Fibroblast of lung (primary cell): Measurements from ENCODE around the gene DENND2D. TPM values are rescaled to one million over a fixed set of nuclear protein-coding genes. Genes with fewer than 3 reads are reported as not detected.

Experiments used
- DNase-seq, 2 donors: peaks; one replicate each; pipeline versions ENCODE4 v3.0.0 to v3.0.0-alpha.2; 2010; ENCODE audit warnings: low read depth in 2 of 2
- H2AFZ ChIP-seq: 2 replicates; pipeline ENCODE4 v1.5.1; 2012; ENCODE audit warnings: low read length, control low read depth, inconsistent platforms
- H3K27ac ChIP-seq: 2 replicates; pipeline ENCODE4 v1.5.1; 2011; ENCODE audit warnings: low read length, control low read depth; ENCODE audit not compliant: insufficient read depth
- H3K27me3 ChIP-seq: 2 replicates; pipeline ENCODE4 v1.5.1; 2011; ENCODE audit warnings: mild to moderate bottlenecking, low read length; ENCODE audit not compliant: control insufficient read depth, insufficient read depth
- H3K36me3 ChIP-seq: 2 replicates; pipeline ENCODE4 v1.5.1; 2011; ENCODE audit warnings: low read length; ENCODE audit not compliant: control insufficient read depth, insufficient read depth
- H3K4me1 ChIP-seq: 2 replicates; pipeline ENCODE4 v1.5.1; 2011; ENCODE audit warnings: low read length; ENCODE audit not compliant: control insufficient read depth, insufficient read depth; ENCODE audit errors: extremely low read depth
- H3K4me2 ChIP-seq: 2 replicates; pipeline ENCODE4 v1.5.1; 2011; ENCODE audit warnings: low read length, control low read depth; ENCODE audit not compliant: insufficient read depth; ENCODE audit errors: extremely low read depth
- H3K4me3 ChIP-seq, 4 experiments: fragments of 200-600 bp in 1 of 4; sonication (generic) in 1 of 4; replicated peaks in 1 of 4; 2 replicates each; pipeline ENCODE4 v1.5.1; 2011 to 2016; ENCODE audit warnings: low read length in 4 of 4, low read depth in 3 of 4, mild to moderate bottlenecking in 3 of 4, control low read depth in 2 of 4, inconsistent platforms in 1 of 4, mixed read lengths in 1 of 4; ENCODE audit not compliant: insufficient read depth in 1 of 4; ENCODE audit errors: control extremely low read depth in 1 of 4
- H3K79me2 ChIP-seq: 2 replicates; pipeline ENCODE4 v1.5.1; 2012; ENCODE audit warnings: mild to moderate bottlenecking, low read length, inconsistent platforms; ENCODE audit not compliant: control insufficient read depth, insufficient read depth
- H3K9ac ChIP-seq: 2 replicates; pipeline ENCODE4 v1.5.1; 2011; ENCODE audit warnings: mild to moderate bottlenecking, low read length, control low read depth; ENCODE audit not compliant: insufficient read depth
- H3K9me3 ChIP-seq: 2 replicates; pipeline ENCODE4 v1.5.1; 2012; ENCODE audit warnings: low read depth, low read length; ENCODE audit not compliant: control insufficient read depth, insufficient read depth
- H4K20me1 ChIP-seq: 2 replicates; pipeline ENCODE4 v1.5.1; 2011; ENCODE audit warnings: low read length; ENCODE audit not compliant: control insufficient read depth, insufficient read depth; ENCODE audit errors: extremely low read depth
- EZH2 ChIP-seq: IDR thresholded peaks from 2 replicates; pipeline ENCODE4 v1.5.1; 2012; ENCODE audit warnings: low read length, control low read depth, mild to moderate bottlenecking; ENCODE audit errors: missing control alignments
- polyA minus RNA-seq: library from RNA; depleted of rRNA, polyadenylated mRNA; stranded (reverse); fragments of >200 nt; gene quantifications from 2 replicates; pipeline ENCODE4 v1.2.3, GENCODE V29; 2011; ENCODE audit warnings: low replicate concordance
- polyA plus RNA-seq, 2 donors: library from polyadenylated mRNA; depleted of rRNA in 1 of 2; stranded (reverse) in 1 of 2; unstranded in 1 of 2; fragments of >200 nt; gene quantifications; 2 replicates each; pipeline ENCODE4 v1.2.1, GENCODE V29; 2011 to 2012; ENCODE audit warnings: missing spikeins in 1 of 2
- total RNA-seq: library from RNA; depleted of rRNA; stranded (reverse); fragments of >200 nt; gene quantifications from 2 replicates; pipeline ENCODE4 v1.2.1, GENCODE V29; 2014
- TF ChIP-seq, protein P1 (sequence below), 2 donors: IDR thresholded peaks in 1 of 2; conservative IDR thresholded peaks in 1 of 2; 1 replicate in 1 of 2; 2 replicates in 1 of 2; pipeline ENCODE4 v1.5.1; 2011 to 2012; ENCODE audit warnings: low read length in 2 of 2, control low read depth in 1 of 2, inconsistent platforms in 1 of 2, low read depth in 1 of 2, mild to moderate bottlenecking in 1 of 2

DENND2D gene, protein sequence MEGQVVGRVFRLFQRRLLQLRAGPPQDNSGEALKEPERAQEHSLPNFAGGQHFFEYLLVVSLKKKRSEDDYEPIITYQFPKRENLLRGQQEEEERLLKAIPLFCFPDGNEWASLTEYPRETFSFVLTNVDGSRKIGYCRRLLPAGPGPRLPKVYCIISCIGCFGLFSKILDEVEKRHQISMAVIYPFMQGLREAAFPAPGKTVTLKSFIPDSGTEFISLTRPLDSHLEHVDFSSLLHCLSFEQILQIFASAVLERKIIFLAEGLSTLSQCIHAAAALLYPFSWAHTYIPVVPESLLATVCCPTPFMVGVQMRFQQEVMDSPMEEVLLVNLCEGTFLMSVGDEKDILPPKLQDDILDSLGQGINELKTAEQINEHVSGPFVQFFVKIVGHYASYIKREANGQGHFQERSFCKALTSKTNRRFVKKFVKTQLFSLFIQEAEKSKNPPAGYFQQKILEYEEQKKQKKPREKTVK
- total RNA-seq (15.7 and 19.5 TPM in 2 replicates), polyA plus RNA-seq (2.2 and 2.5 TPM in 2 replicates), polyA minus RNA-seq (1.2 and 1.7 TPM in 2 replicates)
- polyA plus RNA-seq (2012) = 2.3 and 2.9 TPM in 2 replicates

DNA sequence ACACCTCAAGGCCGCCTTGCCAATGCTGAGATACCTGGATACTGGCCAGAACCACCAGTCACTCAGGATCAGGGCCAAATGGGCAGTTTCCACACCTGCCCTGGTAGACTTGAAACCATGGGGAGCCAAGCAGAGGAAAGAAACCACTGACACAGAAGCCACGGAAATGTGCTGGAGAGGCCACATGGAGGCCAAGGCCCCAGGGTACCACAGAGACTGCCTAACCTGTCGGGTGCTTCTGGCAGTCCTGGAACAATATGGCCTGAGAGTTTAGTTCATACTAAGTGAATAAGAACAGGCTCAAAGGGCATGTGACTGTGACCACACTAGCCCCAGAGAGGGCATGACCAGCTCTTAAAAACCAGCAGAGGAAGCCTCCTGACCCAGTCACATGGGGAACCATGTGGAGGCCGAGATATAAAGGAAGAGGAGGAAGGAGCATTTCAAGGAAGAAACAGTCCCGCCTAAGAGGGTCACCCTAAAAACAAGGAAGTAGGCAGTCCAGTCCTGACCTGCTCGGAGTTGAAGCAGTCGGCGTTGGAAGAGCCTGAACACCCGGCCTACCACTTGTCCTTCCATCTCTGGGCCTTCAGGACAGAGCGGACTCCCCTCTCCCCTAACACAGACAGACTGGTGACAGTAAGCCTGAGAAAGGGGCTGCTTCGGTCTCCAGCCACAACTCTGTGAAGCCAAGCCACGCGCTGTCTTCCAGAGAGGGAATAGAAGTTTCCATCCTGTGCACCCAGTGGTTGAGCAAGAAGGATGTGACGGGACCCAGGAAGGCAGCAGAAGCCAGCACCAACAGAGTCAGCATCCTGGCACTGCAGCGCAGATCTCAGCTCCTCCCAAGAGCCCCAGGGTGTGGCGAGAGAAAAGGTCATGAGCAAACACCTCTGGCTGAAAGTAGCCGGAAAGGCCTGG lies at the start of gene DENND2D:
Gene DENND2D, minus strand, starts transcription at position 766 of the 921 bp plus-strand sequence. Its CDS starts 187 bp downstream, at position 579.
- no peak within 1 kb of the TSS for H3K4me3 ChIP-seq
- no peaks in the 10 kb centered on the region for H4K20me1 ChIP-seq
- no peak within 1 kb of the TSS for H3K9ac ChIP-seq
- H3K4me1 ChIP-seq = peaks cover 2% of the 10 kb centered on the region
- peaks cover 9% of the 10 kb centered on the region for H3K27me3 ChIP-seq
- H3K79me2 ChIP-seq = no peaks in the 10 kb centered on the region
- no peaks in the 10 kb centered on the region for H3K9me3 ChIP-seq
- H2AFZ ChIP-seq = no peak within 1 kb of the TSS
- TF ChIP-seq, protein P1, sequence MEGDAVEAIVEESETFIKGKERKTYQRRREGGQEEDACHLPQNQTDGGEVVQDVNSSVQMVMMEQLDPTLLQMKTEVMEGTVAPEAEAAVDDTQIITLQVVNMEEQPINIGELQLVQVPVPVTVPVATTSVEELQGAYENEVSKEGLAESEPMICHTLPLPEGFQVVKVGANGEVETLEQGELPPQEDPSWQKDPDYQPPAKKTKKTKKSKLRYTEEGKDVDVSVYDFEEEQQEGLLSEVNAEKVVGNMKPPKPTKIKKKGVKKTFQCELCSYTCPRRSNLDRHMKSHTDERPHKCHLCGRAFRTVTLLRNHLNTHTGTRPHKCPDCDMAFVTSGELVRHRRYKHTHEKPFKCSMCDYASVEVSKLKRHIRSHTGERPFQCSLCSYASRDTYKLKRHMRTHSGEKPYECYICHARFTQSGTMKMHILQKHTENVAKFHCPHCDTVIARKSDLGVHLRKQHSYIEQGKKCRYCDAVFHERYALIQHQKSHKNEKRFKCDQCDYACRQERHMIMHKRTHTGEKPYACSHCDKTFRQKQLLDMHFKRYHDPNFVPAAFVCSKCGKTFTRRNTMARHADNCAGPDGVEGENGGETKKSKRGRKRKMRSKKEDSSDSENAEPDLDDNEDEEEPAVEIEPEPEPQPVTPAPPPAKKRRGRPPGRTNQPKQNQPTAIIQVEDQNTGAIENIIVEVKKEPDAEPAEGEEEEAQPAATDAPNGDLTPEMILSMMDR (conservative IDR thresholded peaks at IDR 0.05 in 1 of 2, IDR thresholded peaks at IDR 0.05 in 1 of 2; ENCODE audit: low read depth in 1 of 2, low read length in 2 of 2) = no peak
- TF ChIP-seq EZH2 = no peak
- no peak within 1 kb of the TSS for H3K4me2 ChIP-seq
- DNase-seq = no peak
- H3K27ac ChIP-seq = no peak within 1 kb of the TSS
- H3K36me3 ChIP-seq = no peaks in the 10 kb centered on the region

DNA sequence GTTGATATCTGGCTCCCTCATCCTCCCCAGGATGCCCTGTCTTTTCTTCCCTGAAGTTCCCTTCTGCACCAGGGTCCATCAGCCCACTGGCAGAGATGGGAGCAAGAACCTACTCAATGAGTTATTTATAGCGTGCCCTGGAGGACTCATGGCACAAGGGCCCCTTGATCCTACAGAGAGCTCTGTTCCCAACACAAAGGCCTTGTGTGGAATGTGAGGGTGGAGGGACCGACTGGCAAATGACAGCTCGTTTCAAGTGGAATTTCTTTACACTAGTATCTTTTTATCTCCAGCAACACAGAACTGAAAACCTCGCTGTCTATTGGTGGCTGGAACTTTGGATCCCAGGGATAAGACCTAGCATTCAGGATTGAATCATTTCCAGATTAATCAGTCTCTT lies 49.5 kb upstream of the DENND2D start:
- Histone ChIP-seq H3K4me3 (no peak overlapping the region), H4K20me1 (no peaks in the 10 kb centered on the region), H3K36me3 (no peaks in the 10 kb centered on the region), H2AFZ (no peak overlapping the region), H3K9me3 (no peaks in the 10 kb centered on the region), H3K27me3 (peaks cover 12% of the 10 kb centered on the region), H3K4me2 (no peak overlapping the region), H3K9ac (no peak overlapping the region), H3K27ac (no peak overlapping the region), H3K79me2 (no peaks in the 10 kb centered on the region), H3K4me1 (no peaks in the 10 kb centered on the region)
- no peak for DNase-seq
- TF ChIP-seq EZH2 = no peak
- TF ChIP-seq, protein P1 (conservative IDR thresholded peaks at IDR 0.05 in 1 of 2, IDR thresholded peaks at IDR 0.05 in 1 of 2; ENCODE audit: low read depth in 1 of 2, low read length in 2 of 2) = no peak
